GM13977 (cell line): Measurements from ENCODE around the gene NRM.

ENCODE experiments used
- DNase-seq: peaks from one replicate; pipeline ENCODE4 v3.0.0; 2012; ENCODE audit warnings: low spot score
- in situ Hi-C: fragments of 300-500 bp; cut with MboI; formaldehyde crosslinking; loops from one replicate; pipeline ENCODE4 v1.12.0; 2022; ENCODE audit warnings: low sequenced_read_pairs, low pct_unique_long_range_greater_than_20kb, mixed read lengths, inconsistent platforms; ENCODE audit not compliant: unreplicated experiment
- TF ChIP-seq, protein P1 (sequence below): IDR thresholded peaks from 2 replicates; pipeline ENCODE4 v1.5.1; 2012; ENCODE audit warnings: mild to moderate bottlenecking, control low read depth; ENCODE audit not compliant: insufficient read depth; ENCODE audit errors: extremely low read depth, missing control alignments

NRM gene

DNA sequence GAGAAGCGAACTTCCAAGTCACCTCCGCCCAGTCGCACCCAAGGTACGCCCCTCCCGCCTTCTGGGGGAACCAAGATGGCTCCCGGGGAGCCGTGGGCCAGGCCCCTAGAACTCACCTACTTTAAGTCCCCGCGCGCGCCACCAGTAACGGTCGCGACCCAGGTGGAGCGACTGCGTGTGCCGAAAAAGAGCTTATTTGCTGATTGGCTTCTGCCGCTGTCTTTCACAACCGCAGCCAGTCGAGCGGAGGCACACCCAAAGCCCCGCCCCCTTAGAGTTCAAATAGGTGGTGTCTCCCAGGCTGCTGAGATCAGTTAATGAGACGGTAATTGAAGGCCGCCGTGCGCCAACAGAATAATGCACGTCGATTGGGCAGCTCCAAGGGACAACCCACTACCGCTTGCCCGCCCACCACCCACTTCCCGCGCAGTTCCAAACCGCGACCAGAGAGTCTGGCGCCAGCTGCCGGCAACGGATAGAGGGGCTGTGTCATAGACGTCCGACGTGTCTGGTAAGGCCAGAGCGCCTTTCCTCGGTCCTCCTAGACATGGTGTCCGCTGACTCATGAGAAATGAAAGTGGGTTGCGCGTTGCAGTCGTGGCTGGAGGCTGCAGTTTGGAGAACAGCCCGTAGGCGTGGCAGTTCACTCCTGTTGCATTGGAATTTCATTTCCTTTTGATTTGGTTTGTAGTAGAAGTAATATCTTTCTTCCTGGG, 26.5 kb upstream of the NRM start, which contains the start of gene MDC1:
MDC1 (minus strand) TSS at position 153 of the 716 bp plus-strand sequence. CDS start 2,106 bp downstream, outside the sequence.
- DNase-seq = peak; percentile 94
- in situ Hi-C loops = no loop called here
- TF ChIP-seq, protein P1, sequence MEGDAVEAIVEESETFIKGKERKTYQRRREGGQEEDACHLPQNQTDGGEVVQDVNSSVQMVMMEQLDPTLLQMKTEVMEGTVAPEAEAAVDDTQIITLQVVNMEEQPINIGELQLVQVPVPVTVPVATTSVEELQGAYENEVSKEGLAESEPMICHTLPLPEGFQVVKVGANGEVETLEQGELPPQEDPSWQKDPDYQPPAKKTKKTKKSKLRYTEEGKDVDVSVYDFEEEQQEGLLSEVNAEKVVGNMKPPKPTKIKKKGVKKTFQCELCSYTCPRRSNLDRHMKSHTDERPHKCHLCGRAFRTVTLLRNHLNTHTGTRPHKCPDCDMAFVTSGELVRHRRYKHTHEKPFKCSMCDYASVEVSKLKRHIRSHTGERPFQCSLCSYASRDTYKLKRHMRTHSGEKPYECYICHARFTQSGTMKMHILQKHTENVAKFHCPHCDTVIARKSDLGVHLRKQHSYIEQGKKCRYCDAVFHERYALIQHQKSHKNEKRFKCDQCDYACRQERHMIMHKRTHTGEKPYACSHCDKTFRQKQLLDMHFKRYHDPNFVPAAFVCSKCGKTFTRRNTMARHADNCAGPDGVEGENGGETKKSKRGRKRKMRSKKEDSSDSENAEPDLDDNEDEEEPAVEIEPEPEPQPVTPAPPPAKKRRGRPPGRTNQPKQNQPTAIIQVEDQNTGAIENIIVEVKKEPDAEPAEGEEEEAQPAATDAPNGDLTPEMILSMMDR = peak; percentile 9

DNA sequence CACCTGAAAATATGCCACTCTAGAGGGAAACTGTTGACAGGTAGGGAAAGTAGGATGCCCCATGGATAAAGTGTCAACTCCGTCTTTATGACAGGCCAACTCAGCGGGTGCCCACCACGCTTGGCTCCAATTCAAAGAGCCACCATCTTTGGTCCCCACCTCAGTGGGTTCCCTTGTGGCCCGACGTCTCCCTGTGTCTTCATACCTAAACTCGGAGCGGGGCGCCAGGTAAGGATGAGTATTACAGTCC, 26.0 kb upstream of the NRM start:
- DNase-seq = no peak

GRCh38 chr6:30714263-30714662, 23.5 kb upstream of the NRM start:
- no peak for DNase-seq
- TF ChIP-seq, protein P1 = no peak
- in situ Hi-C loops = no loop called here

More for the DNA sequence above, 26.0 kb upstream of the NRM start:
- in situ Hi-C loops = no loop called here
- TF ChIP-seq, protein P1 = no peak

- TF ChIP-seq, protein P1 = no peak
- in situ Hi-C loops = no loop called here
- DNase-seq = no peak
Measured at GRCh38 chr6:30712441-30712945, 21.7 kb upstream of the NRM start.

DNA sequence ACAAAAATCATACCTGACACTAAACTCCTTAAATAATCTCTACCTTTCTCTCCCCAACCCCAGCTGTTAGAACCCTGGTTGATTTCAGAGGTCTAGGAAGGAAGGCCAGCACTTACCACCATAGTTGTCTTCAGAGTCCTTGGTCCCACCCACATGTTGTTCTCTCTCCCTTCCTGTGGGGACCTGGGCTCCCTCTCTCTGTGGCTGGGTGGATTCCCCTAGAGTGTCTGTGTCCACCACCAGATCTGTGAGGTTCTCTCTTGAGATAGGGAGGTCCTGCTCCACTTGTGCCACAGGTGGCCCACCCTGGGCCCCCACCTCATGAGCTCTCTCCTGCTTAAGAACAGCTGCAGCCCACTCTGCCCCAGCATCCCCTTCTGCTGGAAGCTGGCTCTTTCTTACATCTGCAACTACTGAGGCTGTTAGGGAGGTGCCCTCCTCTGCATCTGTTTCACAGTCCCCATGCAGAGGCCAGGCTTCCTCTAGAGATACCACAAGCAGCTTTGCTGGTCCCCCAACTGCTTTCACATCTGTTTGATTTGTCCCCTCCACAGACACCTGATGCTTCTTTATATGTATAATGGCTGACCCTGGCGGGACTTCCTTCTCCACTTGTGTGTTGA, 21.1 kb upstream of the NRM start:
- no peak for DNase-seq
- in situ Hi-C loops = no loop called here
- TF ChIP-seq, protein P1 = no peak

GRCh38 chr6:30709101-30709868, 18.5 kb upstream of the NRM start:
- in situ Hi-C loops = no loop called here
- TF ChIP-seq, protein P1 = no peak
- no peak for DNase-seq
